ENCODE measurements around the gene RBM42.
A peak's percentile ranks its signal among the peaks of the same experiment; 100 is the strongest.
"Not testable (repeated sequence)": the region's sequence is repeated elsewhere in the genome, so short reads cannot be mapped to it uniquely, and the experiment has no call there.

RBM42 gene

DNA sequence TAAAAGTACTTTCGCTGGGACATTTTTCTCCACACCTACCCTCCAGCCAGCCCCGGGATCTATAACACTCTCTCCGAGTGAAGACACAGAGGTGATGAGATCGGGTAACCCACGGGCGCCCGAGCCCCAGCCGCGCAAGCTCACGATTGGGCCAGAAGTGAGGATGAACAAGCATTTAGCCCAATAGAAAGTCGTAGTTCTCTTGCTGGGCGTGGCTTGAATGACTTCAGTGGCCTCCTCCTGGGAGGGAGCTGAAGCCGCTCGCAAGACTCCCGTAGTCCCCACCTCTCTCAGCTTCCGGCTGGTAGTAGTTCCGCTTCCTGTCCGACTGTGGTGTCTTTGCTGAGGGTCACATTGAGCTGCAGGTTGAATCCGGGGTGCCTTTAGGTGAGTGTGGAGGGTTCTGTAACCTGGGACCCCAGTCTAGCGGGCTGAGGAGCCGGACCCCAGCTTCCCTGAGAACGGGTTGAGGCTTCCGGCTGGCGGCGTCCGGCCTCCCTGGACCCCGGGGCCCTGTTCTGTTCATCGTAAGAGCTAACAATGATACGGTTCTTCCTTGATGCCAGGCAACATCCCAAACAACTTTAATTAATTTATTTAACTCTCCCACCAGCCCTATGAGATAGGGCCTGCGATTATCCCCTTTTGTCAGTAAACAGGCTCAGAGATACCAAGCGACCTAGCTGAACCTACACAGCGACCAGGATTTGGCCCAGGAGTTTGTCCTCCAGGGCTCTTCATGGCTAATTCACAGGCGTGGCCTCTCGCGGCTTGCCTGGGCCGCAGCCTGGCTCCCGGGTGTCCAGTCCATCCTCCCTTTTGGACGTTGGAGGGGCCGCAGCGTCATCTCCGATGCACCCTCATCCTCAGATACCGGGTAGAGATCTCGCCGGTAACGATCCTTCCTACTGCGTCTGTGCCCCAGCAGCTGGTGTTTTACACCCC is 19.5 kb downstream of the RBM42 start, which contains the start of gene COX6B1:
TSS of gene COX6B1 (plus strand) at position 307 of the 945 bp plus-strand sequence. CDS start 2,921 bp downstream, outside the sequence.
- H3K79me1 ChIP-seq (ENCODE audit: low read length) = peaks cover 11% of the 10 kb centered on the region
- H2AK5ac ChIP-seq (ENCODE audit: low read length) = no peak within 1 kb of the TSS
- DNase-seq = peak; percentile 99
- peaks cover 4% of the 10 kb centered on the region for H3K4me1 ChIP-seq (ENCODE audit: control insufficient read depth, low read depth, low read length)
- H3K9ac ChIP-seq (ENCODE audit: low read length) = peak within 1 kb of the TSS; percentile 86
- H2BK5ac ChIP-seq (ENCODE audit: low read length) = no peak within 1 kb of the TSS
- H3K4me3 ChIP-seq (ENCODE audit: low read length) = peak within 1 kb of the TSS; percentile 87
- H3K18ac ChIP-seq (ENCODE audit: low read length) = peak within 1 kb of the TSS; percentile 81
- no peak within 1 kb of the TSS for H4K8ac ChIP-seq (ENCODE audit: low read depth, low read length)
- no peaks in the 10 kb centered on the region for H3K36me3 ChIP-seq (ENCODE audit: control insufficient read depth, insufficient read depth, low read length)
- H3K4me2 ChIP-seq (ENCODE audit: low read length) = peak within 1 kb of the TSS; percentile 95
- H3K27ac ChIP-seq (ENCODE audit: low read depth, low read length) = no peak within 1 kb of the TSS
- H4K5ac ChIP-seq (ENCODE audit: low read length) = no peak within 1 kb of the TSS
- H2BK15ac ChIP-seq (replicated peaks; ENCODE audit: low read depth) = no peak within 1 kb of the TSS
- H3K79me2 ChIP-seq (ENCODE audit: control insufficient read depth, insufficient read depth, low read length) = peaks cover 9% of the 10 kb centered on the region
- WGBS (ENCODE audit: extremely low coverage, insufficient coverage, low lambda C conversion rate) = no CpG with 5 or more reads among the region's 46 CpGs
- no peaks in the 10 kb centered on the region for H3K27me3 ChIP-seq (ENCODE audit: insufficient read depth, low read length, poor library complexity)
- H3K4ac ChIP-seq (ENCODE audit: low read depth, low read length) = peak within 1 kb of the TSS; percentile 46
- peak within 1 kb of the TSS; percentile 95 for H3K56ac ChIP-seq (ENCODE audit: low read length)
- H2BK120ac ChIP-seq (ENCODE audit: low read depth, low read length) = no peak within 1 kb of the TSS
- no peak within 1 kb of the TSS for H3K23ac ChIP-seq (ENCODE audit: low read length)

DNA sequence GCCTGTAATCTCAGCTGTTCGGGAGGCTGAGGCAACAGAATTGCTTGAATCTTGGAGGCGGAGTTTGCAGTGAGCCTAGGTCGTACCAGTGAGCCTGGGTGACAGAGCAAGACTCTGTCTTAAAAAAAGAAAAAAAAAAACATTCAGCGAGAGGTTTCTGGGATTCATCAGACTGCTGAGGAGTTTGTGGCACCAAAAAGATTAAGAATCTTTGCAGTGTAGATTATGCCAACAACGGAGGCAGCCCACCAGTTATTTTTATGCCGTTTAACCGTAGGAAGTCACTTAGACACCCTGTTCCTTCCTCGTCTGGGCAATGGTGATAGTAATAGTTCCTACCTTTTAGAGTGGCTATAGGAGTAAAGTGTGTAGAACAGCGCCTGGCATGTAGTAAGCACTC is 21.7 kb downstream of the RBM42 start:
- no CpG with 5 or more reads among the region's 9 CpGs for WGBS (ENCODE audit: extremely low coverage, insufficient coverage, low lambda C conversion rate)
- H4K5ac ChIP-seq (ENCODE audit: low read length) = no peak overlapping the region
- no peak overlapping the region for H4K8ac ChIP-seq (ENCODE audit: low read depth, low read length)
- no peak overlapping the region for H3K27ac ChIP-seq (ENCODE audit: low read depth, low read length)
- H3K36me3 ChIP-seq (ENCODE audit: control insufficient read depth, insufficient read depth, low read length) = peaks cover 2% of the 10 kb centered on the region
- H2AK5ac ChIP-seq (ENCODE audit: low read length) = no peak overlapping the region
- no peak overlapping the region for H3K4me2 ChIP-seq (ENCODE audit: low read length)
- H3K79me1 ChIP-seq (ENCODE audit: low read length) = peaks cover 11% of the 10 kb centered on the region
- no peaks in the 10 kb centered on the region for H3K4me1 ChIP-seq (ENCODE audit: control insufficient read depth, low read depth, low read length)
- no peak overlapping the region for H3K23ac ChIP-seq (ENCODE audit: low read length)
- no peak overlapping the region for H2BK5ac ChIP-seq (ENCODE audit: low read length)
- H2BK15ac ChIP-seq (replicated peaks; ENCODE audit: low read depth) = no peak overlapping the region
- no peaks in the 10 kb centered on the region for H3K27me3 ChIP-seq (ENCODE audit: insufficient read depth, low read length, poor library complexity)
- H3K4ac ChIP-seq (ENCODE audit: low read depth, low read length) = no peak overlapping the region
- H3K56ac ChIP-seq (ENCODE audit: low read length) = no peak overlapping the region
- H3K9ac ChIP-seq (ENCODE audit: low read length) = no peak overlapping the region
- H3K79me2 ChIP-seq (ENCODE audit: control insufficient read depth, insufficient read depth, low read length) = peaks cover 9% of the 10 kb centered on the region
- no peak for DNase-seq
- no peak overlapping the region for H3K4me3 ChIP-seq (ENCODE audit: low read length)
- H3K18ac ChIP-seq (ENCODE audit: low read length) = no peak overlapping the region
- H2BK120ac ChIP-seq (ENCODE audit: low read depth, low read length) = no peak overlapping the region

DNA sequence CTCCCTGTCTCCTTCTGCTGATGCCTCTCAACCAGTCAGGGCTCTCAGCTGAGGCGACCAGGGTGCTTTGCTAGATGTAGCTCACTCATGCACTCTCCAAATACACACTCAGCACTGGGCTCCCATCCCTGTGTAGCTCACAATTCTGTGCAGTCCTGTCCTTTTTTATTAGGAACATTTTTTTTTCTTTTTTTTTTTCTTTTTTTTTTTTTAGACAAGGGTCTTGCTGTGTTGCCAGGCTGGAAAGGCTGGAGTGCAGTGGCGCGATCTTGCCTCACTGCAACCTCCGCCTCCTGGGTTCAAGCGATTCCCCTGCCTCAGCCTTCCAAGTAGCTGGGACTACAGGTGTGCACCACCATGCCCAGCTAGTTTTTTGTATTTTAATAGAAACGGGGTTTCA is 26.0 kb downstream of the RBM42 start:
- WGBS (ENCODE audit: extremely low coverage, insufficient coverage, low lambda C conversion rate) = no CpG with 5 or more reads among the region's 6 CpGs
- peaks cover 10% of the 10 kb centered on the region for H3K36me3 ChIP-seq (ENCODE audit: control insufficient read depth, insufficient read depth, low read length)
- not testable (repeated sequence) for H3K18ac ChIP-seq (ENCODE audit: low read length); H3K9ac ChIP-seq (ENCODE audit: low read length); H3K27ac ChIP-seq (ENCODE audit: low read depth, low read length); H3K23ac ChIP-seq (ENCODE audit: low read length); H3K56ac ChIP-seq (ENCODE audit: low read length); H4K5ac ChIP-seq (ENCODE audit: low read length); DNase-seq; H3K79me2 ChIP-seq (ENCODE audit: control insufficient read depth, insufficient read depth, low read length); H2BK5ac ChIP-seq (ENCODE audit: low read length); H3K4ac ChIP-seq (ENCODE audit: low read depth, low read length); H3K4me2 ChIP-seq (ENCODE audit: low read length); H3K79me1 ChIP-seq (ENCODE audit: low read length); H2BK120ac ChIP-seq (ENCODE audit: low read depth, low read length); H3K4me3 ChIP-seq (ENCODE audit: low read length); H3K27me3 ChIP-seq (ENCODE audit: insufficient read depth, low read length, poor library complexity); H2BK15ac ChIP-seq (replicated peaks; ENCODE audit: low read depth); H4K8ac ChIP-seq (ENCODE audit: low read depth, low read length); H2AK5ac ChIP-seq (ENCODE audit: low read length); H3K4me1 ChIP-seq (ENCODE audit: control insufficient read depth, low read depth, low read length)

DNA sequence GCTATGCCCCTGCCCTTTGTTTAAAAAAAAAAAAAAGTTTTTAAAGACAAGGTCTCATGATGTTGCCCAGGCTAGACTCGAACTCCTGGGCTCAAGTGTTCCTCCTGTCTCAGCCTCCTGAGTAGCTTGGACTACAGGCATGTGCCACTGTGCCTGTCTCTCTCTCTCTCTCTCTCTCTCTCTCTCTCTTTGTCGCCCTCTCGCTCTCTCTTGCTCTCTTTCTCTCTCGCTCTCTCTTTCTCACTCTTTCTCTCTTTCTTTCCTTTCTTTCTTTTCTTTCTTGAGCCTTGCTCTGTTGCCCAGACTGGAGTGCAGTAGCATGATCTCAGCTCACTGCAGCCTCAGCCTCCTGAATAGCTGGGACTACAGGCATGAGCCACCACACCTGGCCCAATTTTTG is 26.8 kb downstream of the RBM42 start:
- no peak overlapping the region for H3K9ac ChIP-seq (ENCODE audit: low read length)
- no peak overlapping the region for H3K56ac ChIP-seq (ENCODE audit: low read length)
- no peak overlapping the region for H2BK5ac ChIP-seq (ENCODE audit: low read length)
- no peak overlapping the region for H3K4me3 ChIP-seq (ENCODE audit: low read length)
- no CpG with 5 or more reads among the region's 4 CpGs for WGBS (ENCODE audit: extremely low coverage, insufficient coverage, low lambda C conversion rate)
- H2BK15ac ChIP-seq (replicated peaks; ENCODE audit: low read depth) = no peak overlapping the region
- H3K27me3 ChIP-seq (ENCODE audit: insufficient read depth, low read length, poor library complexity) = no peaks in the 10 kb centered on the region
- H3K79me1 ChIP-seq (ENCODE audit: low read length) = peaks cover 3% of the 10 kb centered on the region
- no peak overlapping the region for H3K27ac ChIP-seq (ENCODE audit: low read depth, low read length)
- no peaks in the 10 kb centered on the region for H3K4me1 ChIP-seq (ENCODE audit: control insufficient read depth, low read depth, low read length)
- no peaks in the 10 kb centered on the region for H3K79me2 ChIP-seq (ENCODE audit: control insufficient read depth, insufficient read depth, low read length)
- no peak overlapping the region for H2BK120ac ChIP-seq (ENCODE audit: low read depth, low read length)
- no peak overlapping the region for H3K18ac ChIP-seq (ENCODE audit: low read length)
- no peak overlapping the region for H4K8ac ChIP-seq (ENCODE audit: low read depth, low read length)
- DNase-seq = no peak
- no peak overlapping the region for H3K23ac ChIP-seq (ENCODE audit: low read length)
- no peak overlapping the region for H3K4me2 ChIP-seq (ENCODE audit: low read length)
- no peak overlapping the region for H2AK5ac ChIP-seq (ENCODE audit: low read length)
- H3K4ac ChIP-seq (ENCODE audit: low read depth, low read length) = no peak overlapping the region
- peaks cover 11% of the 10 kb centered on the region for H3K36me3 ChIP-seq (ENCODE audit: control insufficient read depth, insufficient read depth, low read length)
- H4K5ac ChIP-seq (ENCODE audit: low read length) = no peak overlapping the region

DNA sequence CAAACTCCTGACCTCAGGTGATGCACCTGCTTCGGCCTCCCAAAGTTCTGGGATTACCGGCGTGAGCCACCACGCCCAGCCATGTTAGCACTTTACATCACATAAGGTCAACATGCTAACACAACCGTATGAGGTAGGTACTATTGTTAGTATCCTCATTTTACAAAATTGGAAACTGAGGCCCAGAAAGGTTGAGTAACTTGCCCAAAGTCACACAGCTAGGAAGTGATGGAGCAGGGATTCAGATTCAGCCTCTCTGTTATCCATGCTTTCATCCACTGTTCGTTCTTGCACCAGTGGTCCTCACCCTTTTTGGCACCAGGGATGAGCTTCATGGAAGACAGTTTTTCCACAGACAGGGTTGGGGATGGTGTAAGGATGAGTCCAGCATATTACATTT is 27.9 kb downstream of the RBM42 start:
- no peak overlapping the region for H2BK120ac ChIP-seq (ENCODE audit: low read depth, low read length)
- H3K4me3 ChIP-seq (ENCODE audit: low read length) = no peak overlapping the region
- no peak overlapping the region for H2BK5ac ChIP-seq (ENCODE audit: low read length)
- no peak overlapping the region for H3K18ac ChIP-seq (ENCODE audit: low read length)
- no peak overlapping the region for H4K8ac ChIP-seq (ENCODE audit: low read depth, low read length)
- H3K4me1 ChIP-seq (ENCODE audit: control insufficient read depth, low read depth, low read length) = no peaks in the 10 kb centered on the region
- H3K79me1 ChIP-seq (ENCODE audit: low read length) = no peaks in the 10 kb centered on the region
- no peaks in the 10 kb centered on the region for H3K27me3 ChIP-seq (ENCODE audit: insufficient read depth, low read length, poor library complexity)
- H3K56ac ChIP-seq (ENCODE audit: low read length) = no peak overlapping the region
- H2BK15ac ChIP-seq (replicated peaks; ENCODE audit: low read depth) = no peak overlapping the region
- no peak for DNase-seq
- no peak overlapping the region for H3K4me2 ChIP-seq (ENCODE audit: low read length)
- H3K4ac ChIP-seq (ENCODE audit: low read depth, low read length) = no peak overlapping the region
- no peak overlapping the region for H3K23ac ChIP-seq (ENCODE audit: low read length)
- peaks cover 11% of the 10 kb centered on the region for H3K36me3 ChIP-seq (ENCODE audit: control insufficient read depth, insufficient read depth, low read length)
- no peak overlapping the region for H3K27ac ChIP-seq (ENCODE audit: low read depth, low read length)
- no peak overlapping the region for H3K9ac ChIP-seq (ENCODE audit: low read length)
- H3K79me2 ChIP-seq (ENCODE audit: control insufficient read depth, insufficient read depth, low read length) = no peaks in the 10 kb centered on the region
- WGBS (ENCODE audit: extremely low coverage, insufficient coverage, low lambda C conversion rate) = no CpG with 5 or more reads among the region's 6 CpGs
- H2AK5ac ChIP-seq (ENCODE audit: low read length) = no peak overlapping the region
- H4K5ac ChIP-seq (ENCODE audit: low read length) = no peak overlapping the region

Measured in mesendoderm (in vitro differentiated cells).